ENCODE results near the gene SSBP3.

The SSBP3 gene

GRCh38 chr1:54408147-54409066 lies 2.2 kb upstream of the SSBP3 start:
- DNase-seq (ENCODE audit: low spot score) = no peak
- no peak for TF ChIP-seq CTCF (IDR thresholded peaks at IDR 0.05; ENCODE audit: extremely low read depth, missing control alignments)

GRCh38 chr1:54407404-54408146 lies 1.4 kb upstream of the SSBP3 start:
- no peak for TF ChIP-seq CTCF (IDR thresholded peaks at IDR 0.05; ENCODE audit: extremely low read depth, missing control alignments)
- DNase-seq (ENCODE audit: low spot score) = peak; percentile 90

- DNase-seq (ENCODE audit: low spot score) = no peak
- TF ChIP-seq CTCF (IDR thresholded peaks at IDR 0.05; ENCODE audit: extremely low read depth, missing control alignments) = no peak
These were observed 885 bp upstream of the SSBP3 start for GRCh38 chr1:54407154-54407403.

GRCh38 chr1:54405898-54406293 lies 298 bp downstream of the SSBP3 start:
- no peak for TF ChIP-seq CTCF (IDR thresholded peaks at IDR 0.05; ENCODE audit: extremely low read depth, missing control alignments)
- no peak for DNase-seq (ENCODE audit: low spot score)

DNA sequence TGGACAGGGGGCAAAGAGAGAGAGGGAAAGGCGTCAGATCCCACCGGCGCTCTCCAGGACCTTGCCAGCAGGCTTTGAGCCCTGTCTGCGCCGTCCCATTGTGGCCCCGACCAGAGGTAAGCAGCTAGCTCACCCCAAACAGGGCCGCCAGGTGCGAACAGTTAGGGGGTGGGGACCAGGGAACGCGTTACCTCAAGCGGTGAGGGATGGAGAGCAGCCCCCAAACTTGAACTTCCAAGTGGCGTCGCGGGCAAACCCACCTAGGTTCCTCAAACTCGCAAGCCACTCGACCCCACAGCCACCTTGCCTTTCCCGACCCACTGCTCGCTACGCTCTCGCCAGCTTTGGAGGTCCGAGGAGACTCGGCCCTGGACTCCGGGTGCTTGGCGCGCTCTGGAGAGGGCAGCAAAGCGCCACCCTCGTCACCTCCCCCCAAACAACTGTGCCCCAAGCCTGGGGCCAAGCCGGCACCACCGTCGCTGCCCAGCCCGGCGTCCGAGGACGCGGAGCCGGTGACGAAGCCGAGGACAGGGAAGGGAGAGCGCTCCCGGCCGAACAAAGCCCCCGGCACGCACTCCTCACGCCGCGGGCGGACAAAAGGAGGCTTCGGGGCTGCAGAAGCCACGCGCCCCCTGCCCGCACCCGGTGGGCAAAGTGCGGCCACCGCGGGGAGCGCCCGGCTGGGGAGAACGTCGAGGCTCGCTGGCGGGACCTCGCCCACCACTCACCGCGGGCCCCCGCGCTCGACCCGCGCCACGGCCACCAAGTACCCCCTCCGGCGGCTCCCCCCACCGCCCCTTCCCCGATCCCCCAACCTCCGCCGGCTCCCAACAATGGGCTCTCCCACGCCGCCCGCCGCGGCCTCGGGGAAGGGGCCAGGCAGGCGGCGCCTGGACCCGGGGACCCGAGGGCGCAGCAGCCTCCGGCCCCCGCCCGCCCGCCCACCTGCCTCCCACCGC lies 976 bp downstream of the SSBP3 start:
- TF ChIP-seq CTCF (IDR thresholded peaks at IDR 0.05; ENCODE audit: extremely low read depth, missing control alignments) = no peak
- DNase-seq (ENCODE audit: low spot score) = peak; percentile 44

DNA sequence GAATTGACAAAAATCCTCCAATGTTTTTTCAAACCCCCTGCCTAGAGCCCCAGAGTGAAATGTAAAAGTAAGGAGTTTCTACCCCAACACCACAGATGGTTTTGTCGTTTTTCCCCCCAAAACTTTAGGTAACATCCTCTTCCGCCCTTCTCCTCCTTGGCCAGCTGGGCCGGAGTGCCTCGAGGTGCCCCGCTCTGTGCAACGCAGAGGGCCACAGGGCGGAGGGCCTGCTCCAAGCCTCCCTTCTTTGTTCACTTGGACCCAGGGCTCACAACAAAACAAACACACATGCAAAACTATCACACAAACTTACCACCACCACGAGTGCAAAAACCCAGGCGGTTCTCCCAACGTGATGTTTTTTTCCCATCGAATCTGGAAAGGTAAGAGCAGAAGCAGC lies 1.9 kb downstream of the SSBP3 start:
- TF ChIP-seq CTCF (IDR thresholded peaks at IDR 0.05; ENCODE audit: extremely low read depth, missing control alignments) = no peak
- DNase-seq (ENCODE audit: low spot score) = no peak
